Left renal cortex interstitium (tissue), 4 donors: Measurements from ENCODE around the gene IFNA16. TPM values are rescaled to one million over a fixed set of nuclear protein-coding genes. Genes with fewer than 3 reads are reported as not detected.
"Not testable (repeated sequence)": the region's sequence is repeated elsewhere in the genome, so short reads cannot be mapped to it uniquely, and the experiment has no call there.

ENCODE experiments used
- DNase-seq, 4 donors: peaks; one replicate each; pipeline ENCODE4 v3.0.0-alpha.2; 2013; ENCODE audit warnings: low read depth in 4 of 4, low spot score in 2 of 4, missing footprints in 1 of 4
- polyA plus RNA-seq, 4 donors: library from polyadenylated mRNA; unstranded; fragments of 120-200 nt; gene quantifications; one replicate each; pipeline ENCODE4 v1.2.1, GENCODE V29; 2013; ENCODE audit not compliant: insufficient read length in 4 of 4

The IFNA16 gene
- polyA plus RNA-seq, 4 donors, result not detected

DNA sequence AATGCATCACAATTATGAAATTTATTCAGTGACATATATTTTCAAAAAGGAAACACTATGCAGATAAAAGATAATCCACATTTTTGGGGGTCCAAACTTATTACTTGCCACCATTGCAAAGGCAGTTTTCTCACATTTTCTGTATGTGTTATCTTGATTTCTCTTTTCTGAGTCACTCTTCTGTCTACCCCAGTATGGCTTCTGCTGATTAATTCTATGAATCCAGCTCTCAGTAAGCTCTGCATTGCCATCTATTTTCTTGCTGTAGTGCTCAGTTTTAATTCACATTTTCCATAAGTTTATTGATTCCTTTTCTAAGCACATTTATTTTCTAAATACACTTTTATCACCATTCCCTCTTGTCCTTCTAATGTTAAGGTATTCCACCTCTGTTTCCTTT, 11.9 kb downstream of the IFNA16 start:
- DNase-seq, result no peak

GRCh38 chr9:21202105-21202504, 15.0 kb downstream of the IFNA16 start, which contains the start of gene IFNA7:
IFNA7 (minus strand) TSS chr9:21202205; CDS start chr9:21202165, 40 bp downstream.
- not testable (repeated sequence) for DNase-seq

DNA sequence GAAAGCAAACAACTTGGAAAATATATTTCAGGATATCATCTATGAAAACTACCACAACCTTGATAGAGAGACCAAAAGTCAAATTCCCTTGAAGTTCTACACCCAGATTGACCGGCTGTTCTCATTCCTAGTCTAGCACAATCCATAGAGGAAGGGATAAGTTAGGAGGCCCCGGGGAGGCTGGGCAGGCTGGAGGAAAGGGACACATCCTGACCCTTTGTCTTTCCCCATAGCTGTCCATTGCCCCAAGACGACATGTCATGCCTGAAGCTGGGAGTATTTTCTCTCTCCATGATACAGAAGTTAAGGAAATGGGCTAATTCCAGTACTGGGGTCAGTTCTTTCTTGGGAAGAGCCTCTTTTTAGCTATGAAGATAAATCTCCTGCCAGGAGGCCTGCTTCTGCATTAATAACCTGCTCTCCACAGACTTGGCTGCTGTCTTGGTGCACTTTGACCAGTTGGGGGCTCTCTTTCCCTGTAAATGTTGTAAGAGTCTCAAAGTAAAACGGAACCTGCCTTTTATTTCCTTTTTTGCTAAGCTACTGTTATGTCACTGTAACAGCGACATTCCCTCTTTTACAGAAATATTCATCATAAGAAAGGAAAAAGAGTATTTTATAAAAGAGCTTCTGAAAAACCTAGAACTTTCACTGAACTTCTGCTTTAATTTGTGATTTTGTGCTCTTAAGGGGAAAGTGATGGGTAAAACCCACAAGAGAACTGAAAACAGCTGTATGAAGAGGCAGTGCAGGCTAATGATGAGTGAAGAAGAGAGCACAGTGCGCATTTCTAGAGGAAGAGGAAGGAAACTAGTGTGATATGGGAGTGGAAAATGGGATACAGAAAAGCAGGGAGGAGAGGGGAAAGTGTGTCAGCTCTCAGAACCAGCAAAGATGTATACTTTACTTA, 22.0 kb downstream of the IFNA16 start:
- not testable (repeated sequence) for DNase-seq

- not testable (repeated sequence) for DNase-seq
Observed at GRCh38 chr9:21187487-21187886, 29.6 kb downstream of the IFNA16 start, which contains the start of gene IFNA4. IFNA4 (minus strand) TSS chr9:21187587; CDS start chr9:21187531, 56 bp downstream.

DNA sequence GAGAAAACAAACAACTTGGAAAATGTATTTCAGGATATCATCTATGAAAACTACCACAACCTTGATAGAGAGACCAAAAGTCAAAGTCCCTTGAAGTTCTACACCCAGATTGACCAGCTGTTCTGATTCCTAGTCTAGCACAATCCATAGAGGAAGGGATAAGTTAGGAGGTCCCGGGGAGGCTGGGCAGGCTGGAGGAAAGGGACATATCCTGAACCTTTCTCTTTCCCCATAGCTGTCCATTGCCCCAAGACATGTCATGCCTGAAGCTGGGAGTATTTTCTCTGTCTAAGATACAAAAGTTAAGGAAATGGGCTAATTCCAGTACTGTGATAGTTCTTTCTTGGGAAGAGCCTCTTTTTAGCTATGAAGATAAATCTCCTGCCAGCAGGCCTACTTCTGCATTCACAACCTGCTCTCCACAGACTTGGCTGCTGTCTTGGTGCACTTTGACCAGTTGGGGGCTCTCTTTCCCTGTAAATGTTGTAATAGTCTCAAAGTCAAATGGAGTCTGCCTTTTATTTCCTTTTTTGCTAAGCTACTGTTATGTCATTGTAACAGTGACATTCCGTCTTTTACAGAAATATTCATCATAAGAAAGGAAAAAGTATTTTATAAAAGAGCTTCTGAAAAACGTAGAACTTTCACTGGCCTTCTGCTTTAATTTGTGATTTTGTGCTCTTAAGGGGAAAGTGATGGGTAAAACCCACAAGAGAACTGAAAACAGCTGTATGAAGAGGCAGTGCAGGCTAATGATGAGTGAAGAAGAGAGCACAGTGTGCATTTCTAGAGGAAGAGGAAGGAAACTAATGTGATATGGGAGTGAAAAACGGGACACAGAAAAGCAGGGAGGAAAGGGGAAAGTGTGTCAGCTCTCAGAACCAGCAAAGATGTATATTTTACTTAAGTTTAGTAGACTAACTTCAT, 34.0 kb downstream of the IFNA16 start:
- DNase-seq, result not testable (repeated sequence)

- no peak for DNase-seq
Observed at GRCh38 chr9:21174671-21175070, 42.4 kb downstream of the IFNA16 start.

- DNase-seq, result no peak
Observed at GRCh38 chr9:21172156-21172555, 45.0 kb downstream of the IFNA16 start.

DNA sequence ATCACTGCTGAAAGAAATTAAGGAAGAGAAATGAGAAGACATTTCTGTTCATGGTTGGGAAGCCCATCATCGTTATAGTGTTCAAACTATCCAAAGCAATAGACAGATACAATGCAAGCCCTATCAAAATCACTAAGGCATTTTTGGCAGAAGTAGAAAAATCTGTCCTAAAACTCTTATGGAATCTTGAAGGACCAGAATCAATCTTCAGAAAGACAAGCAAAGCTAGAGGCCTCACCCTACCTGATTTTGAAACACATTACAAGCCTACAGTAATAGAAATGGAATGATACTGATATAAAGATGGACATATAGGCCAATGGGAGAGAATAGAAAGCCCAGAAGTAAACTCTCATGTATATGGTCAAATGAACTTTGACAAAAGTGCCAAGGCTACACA, 45.8 kb downstream of the IFNA16 start:
- DNase-seq, result no peak

DNA sequence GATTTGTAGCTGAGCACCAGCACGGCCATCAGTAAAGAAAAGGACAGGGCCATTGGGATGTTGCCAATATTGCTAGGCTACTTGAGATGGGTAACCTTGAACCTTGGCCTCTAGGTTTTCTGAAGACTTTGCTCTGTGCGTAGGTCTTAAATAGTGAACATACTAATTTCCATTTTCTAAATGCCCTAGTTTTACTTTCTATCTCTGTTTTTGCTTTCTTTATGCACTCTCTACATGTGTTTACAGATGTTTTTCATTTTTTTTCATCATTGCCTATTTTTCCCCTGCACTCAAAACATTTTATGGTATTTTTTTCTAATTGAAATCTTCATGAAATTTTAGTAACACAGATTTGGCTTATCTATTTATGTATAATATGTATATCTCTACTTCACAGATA, 50.6 kb downstream of the IFNA16 start, which contains the start of gene IFNA21:
TSS of gene IFNA21 (minus strand) at position 101 of the 400 bp plus-strand sequence. CDS start at position 53, 48 bp downstream.
- not testable (repeated sequence) for DNase-seq

Other genes starting within 250 kb of the IFNA16 start
- gene HACD4, start 185.7 kb downstream of the IFNA16 start, polyA plus RNA-seq, result 1 to 10 TPM; 2.9 to 3.2 (median 3.0) TPM
- not detected for gene IFNB1, start 139.4 kb downstream of the IFNA16 start, polyA plus RNA-seq
- not detected for gene IFNW1, start 75.5 kb downstream of the IFNA16 start, polyA plus RNA-seq
- gene IFNA21, start 50.7 kb downstream of the IFNA16 start, polyA plus RNA-seq, result under 1 TPM in 1 of 4 donors, not detected in 3; 0.24 TPM
- not detected for gene IFNA4, start 29.7 kb downstream of the IFNA16 start, polyA plus RNA-seq
- gene IFNA7, start 15.1 kb downstream of the IFNA16 start, polyA plus RNA-seq, result not detected
- not detected for gene IFNA10, start 10.2 kb downstream of the IFNA16 start, polyA plus RNA-seq
- not detected for gene IFNA17, start 10.9 kb upstream of the IFNA16 start, polyA plus RNA-seq
- not detected for gene IFNA14, start 22.7 kb upstream of the IFNA16 start, polyA plus RNA-seq
- gene IFNA5, start 88.0 kb upstream of the IFNA16 start, polyA plus RNA-seq, result not detected
- gene KLHL9, start 118.1 kb upstream of the IFNA16 start, polyA plus RNA-seq, result 10 to 100 TPM; 43.5 to 56.8 (median 50.1) TPM
- gene IFNA6, start 133.6 kb upstream of the IFNA16 start, polyA plus RNA-seq, result not detected
- gene IFNA13, start 150.7 kb upstream of the IFNA16 start, polyA plus RNA-seq, result not detected
- gene IFNA2, start 168.1 kb upstream of the IFNA16 start, polyA plus RNA-seq, result not detected
- gene IFNA8, start 191.8 kb upstream of the IFNA16 start, polyA plus RNA-seq, result not detected
- not detected for gene IFNA1, start 223.1 kb upstream of the IFNA16 start, polyA plus RNA-seq